Medulla oblongata (tissue), 1 donor: ENCODE results near the gene TMEM63C.

Experiments
- DNase-seq: peaks from one replicate; pipeline ENCODE4 v3.0.0-alpha.2; 2015; ENCODE audit errors: extremely low spot score

The TMEM63C gene

DNA sequence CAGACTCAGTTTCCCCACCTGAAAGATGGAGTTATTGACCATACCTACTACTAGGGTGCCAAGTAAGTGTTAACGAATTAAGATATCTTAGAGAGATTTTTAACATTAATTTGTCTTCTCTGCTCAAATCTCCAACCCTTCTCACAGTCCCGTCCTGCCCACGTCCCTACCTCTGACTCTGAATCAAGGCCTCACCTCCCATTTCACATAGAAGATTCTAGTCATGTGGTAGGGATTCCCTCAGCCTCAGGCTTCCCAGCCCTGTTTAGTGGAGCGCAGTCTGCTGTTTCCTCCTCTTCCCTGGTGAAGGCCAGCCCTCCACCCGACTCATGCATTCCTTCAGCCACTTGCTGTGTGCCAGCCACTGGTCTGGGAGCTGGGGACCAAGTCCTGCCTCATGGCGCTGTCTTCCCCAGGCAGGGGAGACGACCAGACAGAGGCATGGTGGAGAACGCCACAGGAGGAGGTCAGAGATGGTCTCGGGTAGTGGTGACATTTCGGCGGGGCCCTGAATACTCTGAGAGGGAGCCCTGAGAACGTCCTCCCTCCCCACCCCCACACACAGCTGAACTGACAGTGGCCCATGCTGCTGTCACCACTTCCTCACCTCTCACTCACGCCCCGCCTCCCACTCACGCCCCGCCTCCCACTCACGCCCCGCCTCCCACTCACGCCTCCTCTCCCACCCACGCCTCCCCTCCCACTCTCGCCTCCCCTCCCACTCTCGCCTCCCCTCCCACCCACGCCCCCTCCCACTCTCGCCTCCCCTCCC is 38.8 kb downstream of the TMEM63C start:
- DNase-seq: no peak

DNA sequence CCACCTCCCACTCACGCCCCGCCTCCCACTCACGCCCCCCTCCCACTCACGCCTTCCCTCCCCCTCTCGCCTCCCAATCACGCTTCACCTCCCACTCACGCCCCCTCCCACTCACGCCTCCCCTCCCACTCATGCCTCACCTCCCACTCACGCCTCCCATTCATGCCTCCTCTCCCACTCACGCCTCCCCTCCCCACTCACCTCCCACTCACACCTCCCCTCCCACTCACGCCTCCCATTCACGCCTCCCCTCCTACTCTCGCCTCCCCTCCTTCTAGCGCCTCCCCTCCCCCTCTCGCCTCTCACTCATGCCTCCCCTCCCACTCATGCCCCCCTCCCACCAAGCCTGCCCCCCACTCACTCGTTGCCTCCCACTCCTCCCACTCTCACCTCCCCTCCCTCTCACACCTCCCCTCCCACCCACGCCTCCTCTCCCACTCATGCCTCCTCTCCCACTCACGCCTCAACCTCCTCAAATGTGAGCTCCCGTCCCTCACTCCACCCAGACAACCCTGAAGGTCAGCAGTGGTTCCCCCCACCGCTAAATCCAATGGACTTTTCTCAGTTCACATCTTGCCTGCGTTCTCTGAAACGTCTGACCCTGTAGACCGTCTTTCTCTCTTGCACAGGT is 39.8 kb downstream of the TMEM63C start:
- DNase-seq: no peak

DNA sequence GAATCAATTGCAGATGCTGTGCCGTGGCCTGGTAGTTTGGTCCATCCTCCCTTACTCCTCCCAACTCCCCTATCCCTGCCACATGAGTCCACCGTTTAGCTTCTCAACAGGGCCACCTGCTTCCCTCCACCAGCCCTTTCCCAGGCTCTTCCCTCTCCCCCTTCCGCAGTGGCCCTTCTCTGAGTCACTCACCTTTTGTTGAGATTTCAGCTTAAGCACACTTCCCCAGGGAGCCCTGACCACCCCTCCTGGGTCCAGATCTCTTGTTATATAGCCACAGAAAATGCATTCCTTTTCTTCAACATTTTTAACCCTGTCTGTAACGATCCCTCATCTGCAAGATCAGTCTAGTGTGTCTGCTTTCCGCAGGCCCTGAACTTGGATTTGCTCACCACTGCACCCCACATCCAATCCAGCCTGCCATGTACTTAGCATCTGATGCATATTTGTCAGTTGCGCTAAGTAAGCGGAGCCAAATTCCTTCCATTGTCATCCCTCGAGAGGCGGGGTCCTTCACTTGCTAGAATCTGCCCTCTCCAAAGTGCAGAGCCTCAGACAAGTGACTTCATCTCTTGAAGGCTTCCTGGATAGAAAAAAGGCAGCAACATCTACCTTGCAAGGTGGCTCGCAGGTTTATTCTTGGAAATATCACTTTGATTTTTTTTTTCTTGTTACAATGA is 41.1 kb downstream of the TMEM63C start:
- DNase-seq: no peak

DNA sequence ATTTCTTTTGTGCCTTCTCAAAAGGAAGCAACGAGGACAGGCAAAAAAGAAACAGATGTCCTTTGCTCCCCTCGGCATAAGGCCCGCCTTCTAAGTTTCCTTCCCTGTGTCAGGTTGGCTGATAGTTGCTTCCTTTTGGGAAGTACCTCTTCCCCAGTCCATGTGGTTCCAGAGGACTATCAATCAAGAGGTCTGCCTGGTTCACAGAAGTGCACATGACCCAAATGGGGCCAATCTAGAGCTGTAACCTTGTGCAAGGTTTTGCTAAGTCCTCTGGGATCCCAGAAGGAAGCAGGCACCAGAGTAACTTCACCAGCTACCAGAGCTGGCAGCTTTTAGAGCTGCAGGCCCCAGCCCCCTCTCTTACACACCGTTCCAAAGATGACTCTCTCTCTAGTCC is 42.6 kb downstream of the TMEM63C start:
- DNase-seq: no peak

DNA sequence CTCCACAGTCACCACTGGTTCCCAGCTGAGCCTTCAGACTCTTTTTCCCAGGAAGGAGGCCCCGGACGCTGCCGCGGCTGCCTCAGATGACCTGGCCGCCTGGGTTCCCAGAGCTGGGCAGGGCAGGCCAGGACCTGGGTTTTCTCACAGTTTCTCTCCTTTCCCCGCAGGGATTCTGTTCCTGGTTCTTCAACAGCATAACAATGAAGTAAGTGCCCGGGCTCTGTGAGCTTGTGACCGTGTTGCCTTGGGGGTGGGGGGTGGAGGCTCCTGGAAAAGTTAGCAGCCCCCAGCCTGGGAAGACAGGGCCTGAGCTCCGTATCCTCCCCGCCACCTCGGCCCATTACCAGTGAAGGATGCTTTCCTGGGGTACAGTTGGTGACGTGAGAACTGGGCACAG is 43.7 kb downstream of the TMEM63C start:
- DNase-seq: no peak

DNA sequence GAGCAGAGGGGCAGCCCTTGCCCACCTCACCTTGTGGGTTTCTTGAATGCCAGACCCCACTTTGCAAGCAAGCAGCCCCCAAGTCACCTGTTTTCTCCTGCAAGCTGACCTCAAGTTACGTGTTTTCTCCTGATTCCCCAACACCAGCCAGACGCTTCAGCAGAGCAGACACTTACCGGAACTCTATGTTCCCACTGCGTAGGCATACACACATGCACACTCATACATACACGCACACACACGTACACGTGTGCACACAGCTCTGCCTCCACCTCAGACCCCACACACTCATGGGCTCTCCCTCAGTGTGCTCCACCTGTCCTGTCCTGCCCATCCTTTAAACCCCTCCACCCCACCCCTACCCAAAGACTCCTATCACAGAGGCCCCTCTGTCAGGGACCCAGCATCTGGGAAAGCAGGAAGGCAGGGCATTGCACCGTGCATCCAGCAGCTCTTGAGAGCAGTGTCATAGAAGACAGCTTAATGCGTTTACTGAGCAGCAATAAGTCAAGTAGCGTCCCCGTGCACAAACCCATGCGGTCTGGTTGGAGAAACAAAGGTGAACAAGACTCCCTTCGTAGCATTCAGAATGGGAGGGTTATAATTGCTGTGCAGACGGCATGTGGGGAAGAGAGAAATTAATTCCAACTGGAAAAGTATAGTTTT is 44.4 kb downstream of the TMEM63C start:
- no peak for DNase-seq

DNA sequence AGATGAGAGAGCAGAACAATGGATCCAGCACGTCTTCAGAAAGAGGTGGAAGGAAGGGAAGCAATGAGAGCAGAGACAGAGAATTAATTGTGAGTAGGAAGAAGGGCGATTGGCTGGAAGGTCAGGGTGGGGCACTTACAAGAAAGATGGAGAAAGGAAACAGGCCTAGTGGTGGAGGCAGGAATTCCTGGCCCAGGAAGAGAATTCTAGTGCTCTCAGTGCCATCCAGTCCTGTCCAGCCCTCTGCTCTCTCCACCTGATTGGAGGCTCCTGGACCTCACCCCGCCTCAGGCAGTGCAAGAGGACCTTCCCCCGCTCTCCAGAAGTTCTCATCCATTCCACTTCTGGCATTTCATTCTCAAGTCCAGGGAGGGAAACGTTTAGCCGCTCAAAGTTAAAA is 46.5 kb downstream of the TMEM63C start:
- DNase-seq: no peak

DNA sequence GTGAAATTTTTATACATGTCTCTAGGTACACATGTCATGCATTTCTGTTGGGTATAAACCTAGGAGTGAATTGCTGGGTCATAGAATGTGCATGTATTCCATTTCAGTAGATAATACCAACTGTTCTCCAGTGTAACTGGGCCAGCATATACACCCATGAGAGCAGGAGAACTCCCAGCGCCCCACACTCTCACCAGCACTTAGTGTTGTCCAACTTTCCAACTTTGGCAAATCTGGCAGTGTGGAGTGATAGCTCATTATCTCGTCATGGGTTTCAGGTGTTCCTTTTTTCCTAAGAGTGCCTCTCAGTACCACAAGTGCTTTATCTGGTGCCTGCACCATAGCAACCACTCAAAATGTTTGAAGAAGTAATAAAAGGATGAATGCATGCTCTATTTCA is 49.3 kb downstream of the TMEM63C start:
- DNase-seq: no peak

DNA sequence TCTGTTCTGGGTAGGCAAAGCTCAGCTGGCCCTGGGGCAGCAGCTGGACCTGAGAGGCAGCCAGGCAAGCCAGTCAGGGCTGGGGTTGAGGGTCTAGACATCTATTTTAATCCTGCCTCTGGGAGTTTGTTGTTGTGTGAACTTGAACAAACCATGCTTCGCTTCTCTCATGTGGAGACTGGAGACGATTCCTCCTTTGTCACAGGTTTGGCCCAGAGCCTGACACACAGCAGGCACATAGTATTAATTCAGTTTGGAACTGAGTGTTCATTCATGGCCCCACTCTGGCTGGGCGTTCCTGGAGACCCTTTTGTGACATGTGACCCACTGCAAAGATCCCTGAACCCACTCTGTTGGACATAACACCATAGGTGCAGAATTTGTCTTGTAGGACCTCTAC is 50.1 kb downstream of the TMEM63C start:
- DNase-seq: no peak

DNA sequence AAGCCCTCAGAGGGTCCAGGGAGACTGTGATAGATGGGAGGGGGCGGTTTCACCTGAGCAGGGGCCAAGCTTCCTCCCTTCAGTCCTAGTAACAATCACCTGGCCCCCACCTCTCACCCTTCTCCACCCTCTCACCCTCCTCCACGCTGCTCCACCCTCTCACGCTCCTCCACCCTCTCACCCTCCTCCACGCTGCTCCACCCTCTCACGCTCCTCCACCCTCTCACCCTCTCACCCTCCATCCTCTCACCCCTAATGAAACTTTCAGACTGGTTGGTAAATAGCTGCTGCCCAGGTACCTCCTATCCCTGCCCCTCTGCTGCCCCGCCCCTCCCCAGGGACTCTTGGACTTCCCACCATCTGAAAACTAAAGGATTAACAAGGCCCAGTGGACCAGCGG is 55.2 kb downstream of the TMEM63C start:
- no peak for DNase-seq

DNA sequence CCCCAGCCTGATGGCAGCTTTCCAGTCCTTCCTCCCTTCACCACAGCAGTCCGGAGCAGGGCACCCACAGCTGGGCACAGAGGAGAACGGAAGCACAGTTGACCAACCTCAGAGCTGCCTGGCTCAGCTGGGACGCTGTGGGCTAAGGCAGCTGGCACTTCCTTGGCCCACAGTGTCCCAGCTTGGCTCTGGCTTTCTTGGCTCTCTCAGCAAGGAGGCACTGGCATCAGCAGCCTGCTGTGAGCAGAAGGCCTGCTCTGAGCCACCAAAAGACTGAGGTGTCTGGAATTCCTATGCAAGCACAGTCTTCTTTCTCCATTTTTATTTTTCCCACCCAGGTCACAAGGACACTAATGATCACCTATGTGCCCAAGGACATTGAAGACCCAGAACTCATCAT is 56.8 kb downstream of the TMEM63C start:
- peak; percentile 35 for DNase-seq

DNA sequence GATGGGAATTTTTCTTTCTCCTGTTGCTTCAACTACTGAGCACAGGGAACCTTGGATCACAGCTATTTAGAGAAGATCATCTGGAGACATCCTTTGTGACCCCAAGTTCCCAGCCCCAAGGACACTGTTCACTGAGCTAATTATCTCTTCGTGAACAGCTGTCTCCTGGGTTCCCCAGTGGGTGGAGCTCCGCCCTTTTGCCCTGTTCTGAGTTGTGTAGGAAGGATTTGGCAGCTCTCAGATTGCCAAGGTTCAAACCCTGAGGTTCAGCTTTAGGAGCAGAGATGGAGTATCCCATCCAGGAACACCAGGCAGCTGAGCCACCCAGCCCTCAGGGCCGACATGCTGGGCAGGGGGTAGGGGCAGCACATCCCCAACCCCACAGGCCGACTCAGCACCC is 57.4 kb downstream of the TMEM63C start:
- DNase-seq: no peak

DNA sequence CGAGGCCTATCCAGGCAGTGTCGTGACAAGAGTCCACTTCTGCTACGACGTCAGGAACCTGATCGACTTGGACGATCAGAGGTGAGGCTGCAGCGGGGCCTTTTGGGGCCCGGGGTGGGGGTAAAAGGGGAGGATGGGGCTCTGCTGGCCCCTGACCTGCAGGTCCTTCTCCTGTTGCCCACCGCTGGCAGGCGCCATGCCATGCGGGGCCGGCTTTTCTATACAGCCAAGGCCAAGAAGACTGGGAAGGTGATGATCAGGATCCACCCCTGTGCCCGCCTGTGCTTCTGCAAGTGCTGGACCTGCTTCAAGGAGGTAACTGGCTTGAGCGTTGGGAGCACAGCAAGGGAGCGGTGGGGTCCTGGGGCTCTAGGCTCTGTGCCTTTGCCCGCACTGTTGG is 57.8 kb downstream of the TMEM63C start:
- no peak for DNase-seq

DNA sequence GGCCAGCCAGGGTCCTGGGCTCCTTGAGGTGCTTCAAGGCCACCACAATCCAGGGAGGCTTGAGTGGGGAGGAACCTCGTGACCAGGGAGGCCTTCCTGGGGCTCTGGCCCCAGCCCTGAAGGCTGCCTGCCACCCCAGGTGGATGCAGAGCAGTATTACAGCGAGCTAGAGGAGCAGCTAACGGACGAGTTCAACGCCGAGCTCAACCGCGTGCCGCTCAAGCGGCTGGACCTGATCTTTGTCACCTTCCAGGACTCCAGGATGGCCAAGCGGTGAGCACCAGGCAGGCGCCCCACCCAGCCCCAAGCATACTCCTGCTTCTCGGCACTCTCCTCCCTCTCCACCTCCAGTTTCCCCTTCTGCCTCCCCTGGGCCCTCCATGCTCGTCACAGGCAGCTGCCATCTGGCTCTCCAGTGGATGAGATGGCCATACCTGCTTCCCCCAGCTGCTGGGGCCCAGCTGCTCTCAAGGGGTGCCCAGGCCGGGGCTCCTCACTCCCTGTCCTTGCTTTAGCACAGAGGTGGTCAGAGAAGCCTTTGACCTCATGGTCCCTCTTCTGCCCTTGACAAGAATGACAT is 58.8 kb downstream of the TMEM63C start:
- no peak for DNase-seq

DNA sequence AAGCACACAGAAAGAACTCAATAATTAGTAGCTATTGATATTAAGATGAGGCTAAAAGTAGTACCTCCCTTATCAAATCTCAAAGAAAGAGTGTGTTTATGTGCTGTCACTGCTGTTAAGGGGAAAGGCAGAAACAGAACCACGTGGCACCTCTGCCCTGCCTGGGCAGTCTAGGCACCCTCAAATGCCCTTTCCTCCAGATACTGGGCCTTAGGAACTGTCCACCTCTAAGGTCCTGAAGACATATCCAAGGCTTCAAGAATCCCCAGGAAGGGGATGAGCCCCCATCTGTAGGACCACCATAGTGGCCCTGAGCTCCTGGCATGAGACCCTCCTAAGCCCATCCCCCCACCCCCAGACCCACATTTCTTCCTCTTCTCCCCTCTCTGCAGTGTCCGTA is 60.4 kb downstream of the TMEM63C start:
- no peak for DNase-seq

DNA sequence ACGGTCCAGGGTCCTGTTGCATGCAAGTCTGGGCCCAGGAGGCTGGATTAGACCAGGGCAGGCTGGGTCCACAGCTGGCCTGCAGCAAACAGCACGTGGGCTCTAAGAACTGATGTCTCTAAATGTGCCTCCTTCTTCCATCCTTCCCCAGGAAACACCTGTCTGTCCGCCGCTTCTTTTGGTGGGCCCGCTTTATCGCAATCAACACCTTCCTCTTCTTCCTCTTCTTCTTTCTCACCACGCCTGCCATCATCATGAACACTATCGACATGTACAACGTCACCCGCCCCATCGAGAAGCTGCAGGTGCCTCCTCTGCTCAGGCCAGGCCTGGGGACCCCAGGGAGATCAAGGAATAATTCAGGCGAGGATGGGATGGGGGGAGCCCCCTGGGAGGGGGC is 61.2 kb downstream of the TMEM63C start:
- no peak for DNase-seq

DNA sequence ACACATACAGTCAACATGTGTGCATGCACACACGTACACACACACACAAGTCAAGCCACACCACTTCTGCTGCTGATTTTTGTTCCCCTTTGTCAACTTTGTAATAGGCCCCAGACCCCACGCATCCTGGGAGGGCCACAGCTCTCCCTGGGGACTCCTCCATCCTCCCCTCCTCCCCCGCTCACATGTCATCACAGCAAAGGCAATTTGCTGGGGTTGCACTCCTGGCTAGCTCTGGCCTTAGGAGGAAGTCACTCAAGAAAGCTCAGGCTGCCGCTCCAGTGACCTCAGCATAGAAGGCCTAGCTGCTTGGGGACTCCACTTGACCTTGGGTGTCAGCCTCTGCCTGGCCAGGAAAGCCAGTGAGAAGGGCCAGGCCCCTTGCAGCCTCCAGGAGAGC is 62.3 kb downstream of the TMEM63C start:
- no peak for DNase-seq

DNA sequence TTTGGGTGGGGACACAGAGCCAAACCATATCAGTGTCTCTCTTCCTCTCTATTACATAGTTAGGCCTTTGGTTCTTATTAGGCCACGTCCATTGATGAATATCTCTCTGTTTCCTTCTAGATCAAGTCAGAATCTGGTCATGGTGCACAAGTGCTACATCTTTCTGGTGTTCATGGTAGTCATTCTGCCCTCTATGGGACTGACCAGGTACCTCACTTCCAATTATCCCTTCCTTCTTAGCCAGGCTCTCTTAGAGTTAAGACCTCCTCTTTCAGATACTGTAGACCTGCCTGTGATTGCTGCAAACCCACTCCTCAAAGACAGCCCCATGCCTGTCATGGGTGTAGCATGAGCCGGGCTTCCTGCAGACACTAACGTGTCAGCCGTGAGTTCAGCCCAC is 64.2 kb downstream of the TMEM63C start:
- DNase-seq: no peak

DNA sequence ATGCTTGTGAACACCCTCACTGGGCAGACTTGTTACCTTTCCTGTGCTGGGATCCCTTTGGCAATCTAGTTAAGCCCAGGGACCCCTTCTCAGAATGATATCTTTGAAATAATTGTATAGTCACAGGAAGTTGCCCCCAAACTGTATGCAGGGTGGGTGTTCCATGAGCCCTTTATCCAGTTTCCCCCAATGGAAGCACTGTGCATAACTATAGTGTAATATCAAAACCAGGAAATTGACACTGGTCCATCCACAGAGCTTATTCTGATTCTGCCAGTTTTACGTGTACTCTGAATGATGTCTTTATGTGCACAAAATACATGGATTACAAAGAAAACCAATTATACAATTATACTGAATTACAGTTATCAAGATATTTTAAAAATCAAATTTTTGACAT is 65.2 kb downstream of the TMEM63C start:
- DNase-seq: no peak

DNA sequence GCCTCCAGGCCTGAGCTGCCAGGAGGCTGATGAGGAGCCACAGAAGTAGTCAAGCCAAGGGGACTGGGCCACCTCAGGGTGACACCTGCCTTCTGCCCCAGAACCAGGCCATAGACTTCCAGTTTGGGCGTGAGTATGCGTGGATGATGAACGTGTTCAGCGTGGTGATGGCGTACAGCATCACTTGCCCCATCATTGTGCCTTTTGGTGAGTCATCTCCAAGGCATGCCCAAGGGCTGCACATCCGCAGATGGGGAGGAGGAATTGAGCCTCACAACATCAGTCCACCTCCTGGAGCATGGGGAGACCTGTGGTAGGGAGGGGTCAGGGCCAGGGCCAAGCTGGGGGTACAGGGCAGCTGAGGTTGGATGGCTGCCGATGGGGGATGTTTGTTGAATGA is 67.1 kb downstream of the TMEM63C start:
- no peak for DNase-seq

DNA sequence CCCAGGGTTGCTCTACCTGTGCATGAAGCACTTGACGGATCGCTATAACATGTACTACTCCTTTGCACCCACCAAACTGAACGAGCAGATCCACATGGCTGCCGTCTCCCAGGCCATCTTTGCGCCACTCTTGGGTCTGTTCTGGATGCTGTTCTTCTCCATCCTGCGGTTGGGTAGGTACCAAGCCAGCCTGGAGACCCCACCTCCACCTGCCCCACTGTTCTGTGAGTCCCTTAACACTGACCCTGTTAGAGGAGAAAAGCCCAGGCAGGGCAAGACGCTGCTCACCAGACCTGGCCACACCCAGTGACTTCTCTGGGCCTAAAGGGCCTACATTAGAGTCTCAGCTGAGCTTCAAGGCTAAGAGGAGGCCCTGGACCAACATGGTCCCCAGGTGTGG is 67.7 kb downstream of the TMEM63C start:
- no peak for DNase-seq

DNA sequence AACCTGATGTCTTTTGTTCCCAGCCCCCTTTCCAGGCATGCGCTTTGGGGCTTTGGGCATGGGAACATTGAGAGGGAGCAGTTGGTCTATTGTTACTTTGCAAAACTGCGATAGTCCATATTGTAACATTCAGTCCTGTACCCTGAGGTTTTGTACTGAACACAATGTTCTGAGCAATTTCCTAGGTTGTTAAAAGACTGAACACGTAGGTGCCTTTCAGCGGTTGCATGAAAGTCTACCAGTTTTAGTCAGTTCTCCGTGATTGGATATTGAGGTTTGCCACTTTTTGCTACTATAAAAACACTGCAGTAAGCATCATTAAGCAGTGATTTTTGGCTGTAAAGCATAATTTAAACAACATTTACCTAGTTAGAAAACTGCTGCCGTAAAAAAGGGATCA is 69.3 kb downstream of the TMEM63C start:
- DNase-seq: no peak
